Breast epithelium (tissue), 4 donors: ENCODE measurements around the gene EDEM2. TPM values are rescaled to one million over a fixed set of nuclear protein-coding genes. Genes with fewer than 3 reads are reported as not detected.

Experiments used
- DNase-seq, 2 donors: peaks; one replicate each; pipeline ENCODE4 v3.0.0-alpha.2; 2019; ENCODE audit warnings: low spot score in 2 of 2
- H3K27ac ChIP-seq, 2 donors: fragments of 200-600 bp; sonication (generic) in 1 of 2; one replicate each; pipeline ENCODE4 v1.5.1; 2016 to 2019; ENCODE audit warnings: mild to moderate bottlenecking in 1 of 2
- H3K27me3 ChIP-seq, 2 donors: fragments of 200-600 bp; sonication (generic) in 1 of 2; one replicate each; pipeline versions ENCODE4 v1.5.1 to v1.6.0; 2017 to 2019; ENCODE audit warnings: control low read depth in 1 of 2, mild to moderate bottlenecking in 1 of 2
- H3K36me3 ChIP-seq: fragments of 200-600 bp; one replicate; pipeline ENCODE4 v1.5.1; 2019
- H3K4me1 ChIP-seq, 2 donors: fragments of 200-600 bp; sonication (generic); one replicate each; pipeline ENCODE4 v1.5.1; 2016 to 2019; ENCODE audit warnings: control low read depth in 1 of 2
- H3K4me3 ChIP-seq, 3 donors: fragments of 200-600 bp; sonication (generic); 1 replicate in 2 of 3; 2 replicates in 1 of 3; pipeline ENCODE4 v1.5.1; 2016 to 2019; ENCODE audit warnings: mild to moderate bottlenecking in 3 of 3, moderate library complexity in 2 of 3
- H3K9me3 ChIP-seq, 2 donors: fragments of 200-600 bp; sonication (generic) in 1 of 2; one replicate each; pipeline ENCODE4 v1.5.1; 2016 to 2019; ENCODE audit warnings: control low read depth in 1 of 2
- CTCF ChIP-seq, 3 donors: fragments of 450-650 bp; IDR thresholded peaks; one replicate each; pipeline ENCODE4 v1.5.1; 2016 to 2017; ENCODE audit warnings: antibody characterized with exemption in 3 of 3, mild to moderate bottlenecking in 3 of 3, moderate library complexity in 3 of 3
- POLR2A ChIP-seq: fragments of 450-650 bp; IDR thresholded peaks from one replicate; pipeline ENCODE4 v1.6.1; 2016; ENCODE audit warnings: antibody characterized with exemption, mild to moderate bottlenecking, moderate library complexity
- POLR2AphosphoS5 ChIP-seq, 3 donors: sonication (generic); formaldehyde crosslinking; IDR thresholded peaks; one replicate each; pipeline ENCODE4 v1.6.1; 2017; ENCODE audit warnings: antibody characterized with exemption in 3 of 3
- intact Hi-C: fragments of 100-400 bp; cut with DNase I; formaldehyde crosslinking; loops from one replicate; pipeline ENCODE4 v1.15.1; 2023; ENCODE audit warnings: low total_unique reads
- total RNA-seq, 3 donors: library from RNA; depleted of rRNA; stranded (reverse); fragments of >200 nt; gene quantifications; one replicate each; pipeline ENCODE4 v1.1.0, GENCODE V29; 2016

EDEM2 gene
- total RNA-seq, 3 donors from 2014 or later = 19.3 to 25.8 (median 22.4) TPM

DNA sequence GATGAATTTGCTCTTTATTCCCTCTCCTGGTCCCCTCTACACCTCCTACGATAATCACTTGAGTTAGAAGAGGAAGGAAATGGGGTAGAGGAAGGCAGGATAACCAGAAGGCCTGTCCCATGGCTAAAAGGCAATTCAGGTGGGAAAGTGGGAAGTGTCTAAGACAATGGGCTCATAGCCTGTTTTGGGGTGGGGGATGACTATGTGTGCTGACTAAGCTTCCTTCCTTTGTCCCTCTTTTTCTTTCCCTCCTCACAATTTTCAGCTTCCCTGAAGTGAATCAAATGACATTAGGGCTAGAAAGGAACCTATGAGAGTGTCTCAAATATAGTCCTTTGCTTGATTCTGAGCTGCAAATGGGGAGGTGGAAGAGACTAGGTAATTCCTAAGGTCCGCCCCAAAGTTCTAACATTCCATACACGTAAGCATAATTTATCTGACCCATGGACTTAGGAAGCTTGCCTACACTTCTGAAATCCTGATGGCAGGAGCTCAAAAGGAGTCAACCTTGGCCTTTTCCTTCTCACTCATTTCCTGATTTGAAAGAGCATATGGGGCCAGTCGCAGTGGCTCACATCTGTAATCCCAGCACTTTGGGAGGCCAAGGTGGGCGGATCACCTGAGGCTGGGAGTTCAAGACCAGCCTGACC lies 24.3 kb downstream of the EDEM2 start:
- H3K4me3 ChIP-seq = no peak overlapping the region
- H3K27ac ChIP-seq = no peak overlapping the region
- H3K4me1 ChIP-seq = no peaks in the 10 kb centered on the region
- intact Hi-C loops = no loop called here
- no peaks in the 10 kb centered on the region for H3K27me3 ChIP-seq
- no peaks in the 10 kb centered on the region for H3K9me3 ChIP-seq
- peaks cover 10% of the 10 kb centered on the region for H3K36me3 ChIP-seq
- DNase-seq = no peak
- no peak for TF ChIP-seq CTCF (IDR thresholded peaks at IDR 0.05)
- no peak for TF ChIP-seq POLR2A
- no peak for TF ChIP-seq POLR2AphosphoS5 (IDR thresholded peaks at IDR 0.05)

DNA sequence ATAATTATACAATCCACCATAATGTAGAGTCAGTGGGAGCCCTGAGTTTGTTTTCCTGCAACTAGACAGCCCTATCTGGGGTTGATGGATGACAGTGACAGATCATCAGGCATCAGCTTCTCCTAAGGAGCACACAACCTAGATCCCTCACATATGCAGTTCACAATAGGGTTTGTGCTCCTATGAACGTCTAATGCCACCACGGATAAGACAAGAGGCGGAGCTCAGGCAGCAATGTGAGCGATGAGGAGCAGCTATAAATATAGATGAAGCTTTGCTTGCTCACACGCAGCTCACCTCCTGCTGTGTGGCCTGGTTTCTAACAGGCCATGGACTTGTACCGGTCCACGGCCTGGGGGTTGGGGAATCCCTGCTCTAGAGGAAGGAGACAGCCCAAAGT lies 25.9 kb downstream of the EDEM2 start:
- H3K4me3 ChIP-seq = no peak overlapping the region
- H3K27me3 ChIP-seq = no peaks in the 10 kb centered on the region
- no peaks in the 10 kb centered on the region for H3K9me3 ChIP-seq
- peaks cover 10% of the 10 kb centered on the region for H3K36me3 ChIP-seq
- no peak overlapping the region for H3K27ac ChIP-seq
- H3K4me1 ChIP-seq = no peaks in the 10 kb centered on the region
- TF ChIP-seq POLR2AphosphoS5 (IDR thresholded peaks at IDR 0.05) (no peak), CTCF (IDR thresholded peaks at IDR 0.05) (no peak), POLR2A (no peak)
- intact Hi-C loops = no loop called here
- no peak for DNase-seq

- H3K27me3 ChIP-seq = no peaks in the 10 kb centered on the region
- H3K9me3 ChIP-seq = no peaks in the 10 kb centered on the region
- H3K27ac ChIP-seq = no peak overlapping the region
- no peaks in the 10 kb centered on the region for H3K4me1 ChIP-seq
- TF ChIP-seq CTCF (IDR thresholded peaks at IDR 0.05) (no peak), POLR2A (no peak), POLR2AphosphoS5 (IDR thresholded peaks at IDR 0.05) (no peak)
- H3K36me3 ChIP-seq = peaks cover 10% of the 10 kb centered on the region
- intact Hi-C loops = no loop called here
- DNase-seq = no peak
- H3K4me3 ChIP-seq = no peak overlapping the region
Observed at GRCh38 chr20:35120012-35120701, 27.0 kb downstream of the EDEM2 start.

GRCh38 chr20:35117629-35118028 lies 29.5 kb downstream of the EDEM2 start:
- intact Hi-C loops = no loop called here
- Histone ChIP-seq H3K27me3 (no peaks in the 10 kb centered on the region), H3K9me3 (no peaks in the 10 kb centered on the region), H3K36me3 (peaks cover 10% of the 10 kb centered on the region), H3K4me3 (no peak overlapping the region), H3K4me1 (no peaks in the 10 kb centered on the region), H3K27ac (no peak overlapping the region)
- TF ChIP-seq POLR2A = no peak
- no peak for TF ChIP-seq CTCF (IDR thresholded peaks at IDR 0.05)
- no peak for TF ChIP-seq POLR2AphosphoS5 (IDR thresholded peaks at IDR 0.05)
- DNase-seq = no peak

DNA sequence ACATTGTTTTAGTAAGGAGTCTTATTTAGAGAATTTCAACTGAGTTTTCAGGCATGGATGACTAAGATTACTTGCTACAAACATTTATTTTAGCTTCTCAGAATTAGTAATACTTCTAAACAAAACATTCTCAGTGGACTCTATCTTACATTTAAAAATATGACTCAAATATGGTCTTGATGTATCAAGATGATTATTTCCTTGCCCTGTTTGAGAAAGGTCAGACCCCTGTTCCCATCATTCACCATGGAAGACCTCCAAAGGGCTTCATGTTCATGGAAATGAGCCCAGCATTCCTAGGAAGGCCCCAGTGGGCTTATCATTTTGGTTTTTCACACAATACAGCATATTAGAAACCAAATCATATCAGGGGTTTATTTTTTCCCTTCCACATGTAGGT lies 29.9 kb downstream of the EDEM2 start:
- no peak for DNase-seq
- TF ChIP-seq CTCF (IDR thresholded peaks at IDR 0.05) = no peak
- TF ChIP-seq POLR2AphosphoS5 (IDR thresholded peaks at IDR 0.05) = no peak
- TF ChIP-seq POLR2A = no peak
- Histone ChIP-seq H3K27ac (no peak overlapping the region), H3K4me1 (no peaks in the 10 kb centered on the region), H3K9me3 (no peaks in the 10 kb centered on the region), H3K36me3 (peaks cover 10% of the 10 kb centered on the region), H3K27me3 (no peaks in the 10 kb centered on the region), H3K4me3 (no peak overlapping the region)
- intact Hi-C loops = no loop called here
